GM23338 (cell line): ENCODE data around the gene CDKL1. TPM values are rescaled to one million over a fixed set of nuclear protein-coding genes. Genes with fewer than 3 reads are reported as not detected.

ENCODE experiments used
- ATAC-seq: fragments of 200-7000 bp; cut with Tn5 transposase; 3 replicates; pipeline ENCODE4 v1.9.1; 2020
- DNase-seq: peaks from one replicate; pipeline ENCODE4 v3.0.0-alpha.2; 2015; ENCODE audit warnings: low spot score
- H2AFZ ChIP-seq: fragments of 200-600 bp; sonication (generic); 2 replicates; pipeline ENCODE4 v1.8.0; 2016; ENCODE audit warnings: antibody characterized with exemption, mild to moderate bottlenecking, moderate library complexity
- H3F3A ChIP-seq: fragments of 200-600 bp; sonication (generic); replicated peaks from 2 replicates; pipeline ENCODE4 v1.8.0; 2017; ENCODE audit warnings: antibody characterized with exemption, mixed run types, low read depth
- H3K27ac ChIP-seq: fragments of 200-600 bp; sonication (generic); 2 replicates; pipeline ENCODE4 v1.6.1; 2016; ENCODE audit warnings: low read depth
- H3K27me3 ChIP-seq: fragments of 200-600 bp; sonication (generic); 2 replicates; pipeline ENCODE4 v1.8.0; 2016; ENCODE audit warnings: mild to moderate bottlenecking, mixed run types, moderate library complexity; ENCODE audit not compliant: insufficient read depth
- H3K36me3 ChIP-seq: fragments of 200-600 bp; sonication (generic); 2 replicates; pipeline ENCODE4 v1.8.0; 2016; ENCODE audit warnings: mild to moderate bottlenecking; ENCODE audit not compliant: insufficient read depth
- H3K4me1 ChIP-seq: fragments of 200-600 bp; sonication (generic); 2 replicates; pipeline ENCODE4 v1.8.0; 2016; ENCODE audit warnings: mild to moderate bottlenecking, moderate library complexity; ENCODE audit not compliant: insufficient read depth
- H3K4me2 ChIP-seq: fragments of 200-600 bp; sonication (generic); 2 replicates; pipeline ENCODE4 v1.7.1; 2017; ENCODE audit warnings: mixed run types
- H3K4me3 ChIP-seq: fragments of 200-600 bp; sonication (generic); 2 replicates; pipeline ENCODE4 v1.6.1; 2016; ENCODE audit warnings: mixed run types
- H3K79me2 ChIP-seq: fragments of 200-600 bp; sonication (generic); replicated peaks from 2 replicates; pipeline ENCODE4 v1.8.0; 2017; ENCODE audit warnings: mild to moderate bottlenecking; ENCODE audit not compliant: insufficient read depth
- H3K9me2 ChIP-seq: fragments of 200-600 bp; sonication (generic); 2 replicates; pipeline ENCODE4 v1.8.0; 2017; ENCODE audit not compliant: insufficient read depth
- H4K20me1 ChIP-seq: fragments of 200-600 bp; sonication (generic); replicated peaks from 2 replicates; pipeline ENCODE4 v1.8.0; 2017; ENCODE audit warnings: mild to moderate bottlenecking; ENCODE audit not compliant: insufficient read depth
- H3K27ac Mint-ChIP-seq: 2 replicates; pipeline ENCODE4 v1.8.0; 2020; ENCODE audit warnings: inconsistent platforms, mild to moderate bottlenecking, moderate library complexity, mixed read lengths
- H3K27me3 Mint-ChIP-seq: 3 replicates; pipeline ENCODE4 v1.8.0; 2022; ENCODE audit warnings: low read depth, mild to moderate bottlenecking, moderate library complexity, mixed read lengths, inconsistent platforms; ENCODE audit not compliant: insufficient read depth, poor library complexity
- H3K36me3 Mint-ChIP-seq: 3 replicates; pipeline ENCODE4 v1.8.0; 2021; ENCODE audit warnings: low read depth, mild to moderate bottlenecking, inconsistent platforms, moderate library complexity, mixed read lengths
- H3K4me1 Mint-ChIP-seq: 3 replicates; pipeline ENCODE4 v1.8.0; 2020; ENCODE audit warnings: mild to moderate bottlenecking, inconsistent platforms, mixed read lengths
- H3K4me3 Mint-ChIP-seq: 3 replicates; pipeline ENCODE4 v1.8.0; 2021; ENCODE audit warnings: moderate library complexity, mild to moderate bottlenecking, inconsistent platforms, mixed read lengths
- H3K9me3 Mint-ChIP-seq: 3 replicates; pipeline ENCODE4 v1.8.0; 2020; ENCODE audit warnings: moderate library complexity, mild to moderate bottlenecking, inconsistent platforms, mixed read lengths
- CREB1 ChIP-seq: fragments of 250-450 bp; sonication (Bioruptor Pico); IDR thresholded peaks from 2 replicates; pipeline ENCODE4 v1.5.0; 2020; ENCODE audit warnings: low read depth, mild to moderate bottlenecking, moderate library complexity
- CTCF ChIP-seq, 2 experiments: fragments of 200-600 bp in 1 of 2; sonication (generic) in 1 of 2; conservative IDR thresholded peaks; 2 replicates each; pipeline versions ENCODE4 v1.5.1 to v1.6.1; 2016 to 2017; ENCODE audit warnings: antibody characterized with exemption in 2 of 2, low read depth in 2 of 2, mild to moderate bottlenecking in 2 of 2, moderate library complexity in 1 of 2
- ETS1 ChIP-seq: IDR thresholded peaks from 2 replicates; pipeline ENCODE4 v1.6.1; 2016; ENCODE audit warnings: antibody characterized with exemption
- EZH2phosphoT487 ChIP-seq: fragments of 200-600 bp; sonication (generic); IDR thresholded peaks from one replicate; pipeline ENCODE4 v1.8.1; 2018; ENCODE audit warnings: antibody characterized with exemption; ENCODE audit not compliant: unreplicated experiment
- JUNB ChIP-seq: IDR thresholded peaks from one replicate; pipeline ENCODE4 v1.6.1; 2016; ENCODE audit warnings: antibody characterized with exemption; ENCODE audit not compliant: unreplicated experiment
- NANOG ChIP-seq: IDR thresholded peaks from 2 replicates; pipeline ENCODE4 v1.6.1; 2016; ENCODE audit warnings: antibody characterized with exemption, borderline replicate concordance
- POLR2AphosphoS5 ChIP-seq: IDR thresholded peaks from 2 replicates; pipeline ENCODE4 v1.6.1; 2016; ENCODE audit warnings: antibody characterized with exemption, low read depth
- STAT1 ChIP-seq: IDR thresholded peaks from one replicate; pipeline ENCODE4 v1.6.1; 2016; ENCODE audit warnings: antibody characterized with exemption; ENCODE audit not compliant: unreplicated experiment
- ZNF331 ChIP-seq: fragments of 250-450 bp; sonication (Bioruptor Pico); IDR thresholded peaks from 2 replicates; pipeline ENCODE4 v1.5.0; 2020; ENCODE audit warnings: low read depth, mild to moderate bottlenecking, moderate library complexity
- ZNF462 ChIP-seq: fragments of 250-450 bp; sonication (Bioruptor Pico); IDR thresholded peaks from 2 replicates; pipeline ENCODE4 v1.5.0; 2020; ENCODE audit warnings: mild to moderate bottlenecking, moderate library complexity
- polyA plus RNA-seq: library from polyadenylated mRNA; unstranded; fragments of >200 nt; fragmentation: Nextera tagmentation; extraction: Ambion mirVana; gene quantifications from 2 replicates; pipeline ENCODE4 v1.2.1, GENCODE V29; 2016
- total RNA-seq: library from RNA; depleted of rRNA; stranded (reverse); fragments of >200 nt; shearing (Covaris generic); gene quantifications from 2 replicates; pipeline ENCODE4 v1.2.3, GENCODE V29; 2014

The CDKL1 gene
- total and polyA plus RNA-seq, 2 experiments from 2014 or later = 0.52 TPM

GRCh38 chr14:50340045-50340444 is 56.6 kb downstream of the CDKL1 start (continued):
- TF ChIP-seq ETS1 (no peak), ZNF462 (CRISPR knock-in tag) (no peak), POLR2AphosphoS5 (no peak), CREB1 (no peak), ZNF331 (CRISPR knock-in tag) (no peak), EZH2phosphoT487 (no peak), JUNB (no peak), STAT1 (no peak)

GRCh38 chr14:50339178-50339804 is 57.4 kb downstream of the CDKL1 start:
- ATAC-seq = no peak
- Mint-ChIP-seq H3K9me3 (no peaks in the 10 kb centered on the region), H3K4me1 (peaks cover 38% of the 10 kb centered on the region), H3K27ac (no peak overlapping the region), H3K4me3 (no peak overlapping the region), H3K36me3 (no peaks in the 10 kb centered on the region; the same call in 2 of the 3 replicates), H3K27me3 (peaks cover 4% of the 10 kb centered on the region)
- Histone ChIP-seq H4K20me1 (no peaks in the 10 kb centered on the region), H3K27me3 (no peaks in the 10 kb centered on the region), H3K4me2 (no peak overlapping the region), H3K9me2 (no peaks in the 10 kb centered on the region), H2AFZ (no peak overlapping the region), H3F3A (no peaks in the 10 kb centered on the region), H3K79me2 (no peaks in the 10 kb centered on the region), H3K4me3 (no peak overlapping the region), H3K27ac (no peak overlapping the region), H3K36me3 (no peaks in the 10 kb centered on the region), H3K4me1 (peaks cover 14% of the 10 kb centered on the region)
- DNase-seq = no peak
- no peak for TF ChIP-seq CTCF (conservative IDR thresholded peaks at IDR 0.05; ENCODE audit: low read depth in 2 of 2)
- no peak for TF ChIP-seq ZNF331 (CRISPR knock-in tag)
- no peak for TF ChIP-seq NANOG
- TF ChIP-seq EZH2phosphoT487 = no peak
- no peak for TF ChIP-seq CREB1
- no peak for TF ChIP-seq JUNB
- no peak for TF ChIP-seq ETS1
- no peak for TF ChIP-seq POLR2AphosphoS5
